GF-D8 (cell line): ENCODE data around the gene ATRX.
"Not testable (repeated sequence)": the region's sequence is repeated elsewhere in the genome, so short reads cannot be mapped to it uniquely, and the experiment has no call there.

Source experiments
- DNase-seq: peaks from one replicate; lab custom pipeline; 2025; lab: John Stamatoyannopoulos, UW

Gene ATRX

DNA sequence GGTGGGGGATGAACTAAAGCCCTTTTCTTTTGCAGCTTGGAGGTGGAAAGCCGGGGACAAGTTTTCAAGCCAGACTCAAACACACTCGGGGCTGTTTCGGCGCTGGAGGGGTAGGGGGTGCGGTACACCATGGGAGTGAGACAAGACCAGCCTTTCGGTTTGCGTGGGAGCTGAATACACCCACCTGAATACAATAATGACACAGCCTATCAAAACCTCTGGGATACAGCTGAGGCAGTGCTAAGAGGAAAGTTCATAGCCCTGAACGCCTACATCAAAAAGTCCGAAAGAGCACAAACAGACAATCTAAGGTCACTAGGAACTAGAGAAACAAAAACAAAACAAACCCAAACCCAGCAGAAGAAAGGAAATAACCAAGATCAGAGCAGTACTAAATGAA, 163.3 kb downstream of the ATRX start:
- DNase-seq: no peak

DNA sequence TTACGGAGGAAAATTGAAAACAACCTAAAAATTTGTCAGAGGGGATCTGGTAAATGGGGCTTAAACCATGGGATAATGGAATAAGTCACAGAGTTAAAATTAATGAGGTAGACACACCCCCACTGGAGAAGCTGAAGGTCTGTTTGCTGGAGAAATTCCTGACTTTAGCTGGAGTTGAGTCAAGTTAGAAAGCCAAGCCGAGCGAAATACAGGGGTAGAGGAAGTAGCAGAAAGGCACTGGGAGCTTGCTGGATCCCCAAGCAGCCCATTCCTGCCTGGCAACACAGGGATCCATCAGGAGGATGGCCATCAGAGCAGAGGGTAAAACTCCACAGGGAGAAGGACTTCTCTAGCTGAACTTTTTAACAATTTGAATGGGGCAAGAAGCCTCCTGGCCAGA, 163.8 kb downstream of the ATRX start:
- no peak for DNase-seq

DNA sequence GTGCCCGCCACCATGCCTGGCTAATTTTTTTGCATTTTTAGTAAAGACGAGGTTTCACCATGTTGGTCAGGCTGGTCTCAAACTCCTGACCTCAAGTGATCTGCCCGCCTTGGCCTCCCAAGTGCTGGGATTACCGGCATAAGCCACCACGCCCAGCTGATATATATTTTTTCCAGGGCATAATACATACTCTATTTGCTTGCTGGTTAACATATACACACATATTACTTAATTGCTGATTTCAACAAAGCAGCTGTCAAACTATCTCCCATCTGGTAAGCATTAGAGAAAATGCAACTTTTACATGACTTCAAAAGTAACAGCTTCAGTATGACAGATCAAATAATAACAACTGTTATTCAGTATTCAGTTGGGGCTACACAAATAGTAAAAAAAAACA, 164.6 kb downstream of the ATRX start:
- DNase-seq: not testable (repeated sequence)

DNA sequence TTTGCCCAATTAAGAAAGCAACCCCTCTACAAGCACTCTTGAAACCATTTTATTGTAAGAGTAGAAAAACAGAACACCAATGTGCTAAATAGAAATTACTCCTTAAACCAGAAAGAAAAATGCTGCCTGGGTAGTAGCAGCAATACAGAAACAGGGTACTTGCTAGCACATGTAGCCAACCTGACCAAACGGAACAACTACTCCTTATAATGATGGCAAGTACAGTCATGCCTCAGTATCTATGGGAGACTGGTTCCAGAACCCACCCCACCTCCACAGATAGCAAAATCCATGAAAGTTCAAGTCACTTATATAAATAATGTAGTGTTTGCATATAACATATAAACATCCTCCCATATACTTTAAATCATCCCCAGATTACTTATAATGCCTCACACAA, 168.8 kb downstream of the ATRX start:
- DNase-seq: no peak

DNA sequence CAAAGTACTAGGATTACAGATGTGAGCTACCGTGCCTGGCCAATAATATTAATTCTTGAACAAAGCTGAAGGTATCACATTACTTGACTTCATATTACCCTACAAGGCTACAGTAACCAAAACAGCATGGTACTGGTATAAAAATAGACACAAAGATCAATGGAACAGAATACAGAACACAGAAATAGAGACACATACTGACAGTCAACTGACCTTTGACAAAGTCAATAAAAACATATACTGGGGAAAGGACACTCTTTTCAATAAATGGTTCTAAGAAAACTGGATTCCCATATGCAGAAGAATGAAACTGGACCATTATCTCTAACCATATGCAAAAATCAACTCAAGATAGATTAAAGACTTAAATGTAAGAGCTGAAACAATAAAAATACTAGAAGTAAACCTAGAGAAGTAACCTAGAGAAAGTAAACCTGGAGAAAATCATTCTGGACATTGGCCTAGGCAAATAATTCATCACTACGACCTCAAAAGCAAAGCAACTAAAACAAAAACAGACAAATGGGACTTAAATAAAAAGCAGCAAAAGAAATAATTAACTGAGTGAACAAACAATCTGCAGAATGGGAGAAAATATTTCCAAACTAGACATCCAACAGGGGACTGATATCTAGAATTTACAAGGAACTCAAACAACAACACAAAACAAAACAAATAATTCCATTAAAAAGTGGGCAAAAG, 182.2 kb downstream of the ATRX start:
- DNase-seq: no peak

DNA sequence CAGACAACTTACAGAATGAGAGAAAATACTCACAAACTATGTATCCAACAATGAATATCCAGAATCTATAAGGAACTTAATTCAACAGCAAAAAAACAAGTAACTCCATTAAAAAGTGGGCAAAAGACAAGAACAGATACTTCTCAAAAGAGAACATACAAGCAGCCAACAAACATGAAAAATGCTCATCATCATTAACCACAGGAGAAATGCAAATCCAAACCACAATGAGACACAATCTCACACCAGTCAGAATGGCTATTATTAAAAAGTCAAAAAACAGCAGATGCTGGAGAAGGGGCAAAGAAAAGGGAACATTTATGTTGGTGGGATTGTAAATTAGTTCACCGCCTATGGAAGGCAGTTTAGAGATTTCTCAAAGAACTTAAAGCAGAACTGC, 188.5 kb downstream of the ATRX start:
- DNase-seq: no peak

DNA sequence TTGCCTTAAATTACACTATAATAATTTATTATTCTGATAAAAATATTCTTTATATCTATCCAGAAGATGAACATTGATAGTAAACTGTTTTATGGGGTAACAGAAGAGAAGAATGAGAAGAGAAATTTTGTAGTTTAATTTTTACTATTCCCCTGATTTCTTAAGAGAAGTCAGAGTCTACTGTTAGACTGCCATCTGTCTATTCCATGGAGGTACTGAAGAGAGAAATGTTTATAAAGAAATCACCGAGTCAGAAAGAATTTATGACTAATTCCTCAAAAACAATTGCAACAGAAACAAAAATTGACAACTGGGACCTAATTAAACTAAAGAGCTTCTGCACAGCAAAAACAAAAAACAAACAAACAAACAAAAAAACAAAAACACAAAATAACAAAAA, 188.9 kb downstream of the ATRX start:
- no peak for DNase-seq

DNA sequence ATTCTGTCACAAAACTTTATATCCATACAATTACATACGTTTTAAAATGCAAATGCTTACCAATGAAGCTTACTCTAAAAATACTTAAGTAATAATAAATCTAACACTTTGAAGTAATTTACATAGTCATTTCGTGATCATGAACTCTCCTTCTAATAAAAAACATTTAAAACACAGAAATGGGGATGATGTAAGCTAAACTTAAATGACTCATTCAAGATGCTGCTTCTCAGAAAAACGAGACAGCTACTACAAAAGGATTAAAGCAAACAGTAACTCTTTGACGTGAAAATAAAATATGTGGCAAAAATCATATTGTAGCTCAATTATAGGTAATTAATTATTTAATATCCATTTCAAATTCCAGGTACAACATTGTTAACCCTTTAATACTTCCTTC, 190.2 kb downstream of the ATRX start:
- no peak for DNase-seq

DNA sequence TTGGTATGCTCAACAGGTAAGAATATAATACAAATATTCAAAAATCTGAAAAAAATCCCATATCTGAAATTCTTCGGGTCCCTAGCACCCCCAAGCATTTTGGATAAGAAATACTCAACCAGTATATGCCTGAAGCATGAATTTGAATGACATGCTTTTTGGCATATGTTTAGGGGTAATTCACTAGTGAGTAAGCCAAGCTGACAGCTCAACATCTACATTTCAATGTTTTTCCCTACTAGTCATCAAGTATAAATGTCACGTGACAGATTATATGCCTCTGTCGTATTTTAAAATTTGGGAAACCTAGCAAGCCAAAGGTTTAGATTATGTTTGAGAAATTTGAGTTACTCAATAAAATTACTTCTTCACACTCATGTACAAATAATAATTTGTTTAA, 213.7 kb downstream of the ATRX start:
- DNase-seq: no peak

DNA sequence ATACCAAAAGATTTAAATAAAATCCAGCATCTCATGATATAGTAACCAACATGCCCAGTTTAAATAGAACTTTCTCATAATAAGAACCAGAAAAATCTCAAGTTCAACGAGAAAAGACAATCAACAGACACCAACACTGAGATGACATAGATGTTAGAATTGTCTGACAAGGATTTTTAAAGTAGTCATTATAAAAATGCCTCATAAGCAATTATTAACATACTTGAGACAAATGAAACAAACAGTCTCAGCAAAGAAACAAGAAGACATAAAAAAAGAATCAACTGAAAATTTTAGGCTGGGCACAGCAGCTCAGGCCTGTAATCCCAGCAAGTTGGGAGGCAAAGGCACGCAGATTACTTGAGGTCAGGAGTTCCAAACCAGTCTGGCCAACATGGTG, 220.7 kb downstream of the ATRX start:
- DNase-seq: no peak

DNA sequence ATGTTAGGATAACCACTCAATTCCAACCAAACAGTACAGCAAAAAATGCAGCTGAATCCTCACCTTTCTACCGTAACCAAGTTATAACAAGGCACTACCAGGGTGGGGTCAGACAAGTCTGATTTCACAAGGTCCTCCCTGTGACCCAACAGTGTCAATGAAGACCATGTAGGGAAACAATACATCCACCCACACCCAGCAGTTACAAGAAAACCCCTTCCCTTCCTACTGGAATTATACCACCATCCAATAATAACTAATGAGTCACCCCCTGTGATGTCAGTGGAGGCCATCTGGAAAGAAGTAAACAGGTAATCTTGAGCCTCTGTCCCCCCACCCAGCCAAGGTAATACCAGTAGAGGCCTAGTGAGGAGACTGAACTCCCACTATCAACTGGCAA, 221.2 kb downstream of the ATRX start:
- no peak for DNase-seq

DNA sequence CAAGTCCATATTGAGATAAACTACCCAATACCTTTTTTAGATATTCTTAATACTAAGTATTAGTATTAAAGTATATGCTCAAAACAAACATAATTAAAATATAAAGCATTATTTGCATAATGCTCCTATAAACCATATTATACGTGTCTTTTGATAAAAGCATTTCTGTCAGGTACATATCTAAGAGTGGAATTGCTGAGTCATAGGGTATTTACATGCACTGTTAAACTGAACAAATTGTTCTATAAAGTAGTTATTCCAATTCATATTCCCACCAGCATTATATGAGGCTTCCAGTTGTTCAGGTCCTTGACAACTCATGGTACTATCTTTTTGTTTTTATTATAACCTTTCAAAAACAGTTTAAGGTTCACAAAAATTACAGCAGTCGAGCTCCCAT, 224.6 kb downstream of the ATRX start:
- DNase-seq: no peak

DNA sequence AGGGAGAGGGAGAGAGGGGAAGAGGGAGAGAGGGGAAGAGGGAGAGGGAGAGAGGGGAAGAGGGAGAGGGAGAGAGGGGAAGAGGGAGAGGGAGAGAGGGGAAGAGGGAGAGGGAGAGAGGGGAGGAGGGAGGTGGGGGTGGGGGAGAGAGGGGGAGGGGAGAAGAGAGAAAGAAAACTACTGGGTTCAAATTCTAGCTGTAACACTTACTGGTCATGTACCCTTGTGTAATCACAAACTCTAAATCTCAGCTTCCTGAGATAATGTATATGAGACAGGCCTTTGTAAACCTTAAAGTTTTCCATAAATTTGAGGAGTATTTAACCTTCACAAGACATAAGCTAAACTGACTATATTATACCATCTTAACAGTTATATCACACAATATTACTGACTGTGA, 229.7 kb downstream of the ATRX start:
- DNase-seq: no peak

DNA sequence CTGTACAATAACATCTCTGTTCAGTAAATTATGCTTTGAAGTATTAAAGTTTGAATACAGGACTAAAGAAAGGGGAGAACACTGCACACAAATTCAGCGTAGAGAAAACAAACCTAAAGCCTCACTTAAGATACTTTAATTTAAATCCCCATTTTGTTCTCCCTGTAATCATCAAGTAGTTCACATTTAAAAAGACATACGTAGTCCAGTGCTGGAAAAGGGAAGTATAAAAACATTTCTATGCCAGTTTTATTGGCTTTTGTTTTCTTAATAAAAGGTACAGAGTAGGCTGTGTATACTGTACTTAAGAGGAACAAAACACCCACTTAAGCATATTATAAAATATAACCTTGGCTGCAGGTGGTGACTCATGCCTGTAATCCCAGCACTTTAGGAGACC, 237.3 kb downstream of the ATRX start:
- no peak for DNase-seq

DNA sequence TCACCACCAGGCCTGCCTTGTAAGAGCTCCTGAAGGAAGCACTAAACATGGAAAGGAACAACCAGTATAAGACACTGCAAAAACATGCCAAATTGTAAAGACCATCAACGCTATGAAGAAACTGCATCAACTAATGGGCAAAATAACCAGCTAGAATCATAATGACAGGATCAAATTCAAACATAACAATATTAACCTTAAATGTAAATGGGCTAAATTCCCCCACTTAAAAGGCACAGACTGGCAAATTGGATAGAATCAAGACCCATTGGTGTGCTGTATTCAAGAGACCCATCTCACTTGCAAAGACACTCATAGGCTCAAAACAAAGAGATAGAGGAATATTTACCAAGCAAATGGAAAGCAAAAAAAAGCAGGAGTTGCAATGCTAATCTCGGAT, 246.2 kb downstream of the ATRX start:
- DNase-seq: not testable (repeated sequence)

DNA sequence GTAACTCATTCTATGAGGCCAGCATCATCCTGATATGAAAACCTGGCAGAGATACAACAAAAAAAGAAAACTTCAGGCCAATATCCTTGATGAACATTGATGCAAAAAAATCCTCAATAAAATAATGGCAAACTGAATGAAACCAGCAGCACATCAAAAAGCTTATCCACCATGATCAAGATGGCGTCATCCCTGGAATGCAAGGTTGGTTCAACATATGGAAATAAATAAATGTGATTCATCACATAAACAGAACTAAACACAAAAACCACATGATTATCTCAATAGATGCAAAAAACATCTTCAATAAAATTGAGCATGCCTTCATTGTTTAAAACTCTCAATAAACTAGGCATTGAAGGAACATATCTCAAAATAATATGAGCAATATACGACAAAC, 254.8 kb downstream of the ATRX start:
- not testable (repeated sequence) for DNase-seq

DNA sequence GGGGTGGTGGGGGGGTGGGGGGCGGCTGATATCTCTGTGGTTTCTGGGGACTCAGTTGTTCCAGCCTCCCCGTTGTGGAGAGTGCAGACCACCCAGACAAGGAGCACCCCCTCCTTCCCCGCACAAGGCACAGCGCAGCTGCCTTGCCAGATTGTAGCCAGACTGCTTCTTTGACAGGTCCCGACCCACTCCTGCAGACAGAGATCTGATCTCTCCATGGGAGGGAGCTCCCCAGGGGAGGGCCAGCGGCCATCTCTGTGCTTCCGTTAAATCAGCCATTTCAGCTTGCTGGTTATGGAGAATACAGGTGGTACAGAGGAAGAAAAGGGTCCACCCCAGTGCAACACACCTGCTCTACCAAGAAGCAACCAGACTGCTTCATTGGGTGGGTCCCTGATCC, 258.0 kb downstream of the ATRX start:
- no peak for DNase-seq

DNA sequence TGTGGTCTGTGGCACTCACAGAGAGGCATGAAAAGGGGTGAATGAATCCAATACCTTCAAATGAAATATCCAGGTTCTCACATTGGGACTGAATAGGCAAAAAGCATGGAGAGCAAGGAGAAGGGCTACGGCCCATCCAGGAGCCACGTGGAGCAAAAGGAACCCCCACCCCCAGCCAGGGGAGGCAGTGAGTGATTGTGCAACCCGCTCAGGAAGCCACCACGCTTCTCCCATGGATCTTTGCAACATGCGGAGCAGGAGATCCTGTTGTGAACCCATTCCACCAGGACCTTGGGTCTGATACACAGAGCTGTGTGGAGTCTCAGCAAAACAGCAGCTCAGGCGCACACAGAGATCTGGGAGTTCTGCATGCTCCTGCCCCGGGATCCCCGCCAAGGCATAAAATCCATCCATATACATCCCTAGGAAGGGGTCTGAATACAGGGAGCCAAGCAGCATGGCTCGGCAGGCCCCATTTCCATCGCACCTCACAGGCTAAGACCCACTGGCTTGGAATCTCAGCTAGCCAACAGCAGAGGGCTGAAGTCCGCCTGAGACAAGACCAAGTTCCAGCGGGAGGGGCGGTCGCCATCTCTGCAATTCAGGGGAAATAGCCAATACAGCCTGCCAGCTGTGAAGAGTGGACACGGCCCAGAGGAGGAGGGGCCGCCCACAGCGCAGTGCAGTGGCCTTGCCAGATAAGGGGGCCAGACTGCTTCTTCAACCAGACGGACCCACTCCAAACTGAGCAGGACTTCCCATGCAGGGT, 258.6 kb downstream of the ATRX start:
- no peak for DNase-seq

DNA sequence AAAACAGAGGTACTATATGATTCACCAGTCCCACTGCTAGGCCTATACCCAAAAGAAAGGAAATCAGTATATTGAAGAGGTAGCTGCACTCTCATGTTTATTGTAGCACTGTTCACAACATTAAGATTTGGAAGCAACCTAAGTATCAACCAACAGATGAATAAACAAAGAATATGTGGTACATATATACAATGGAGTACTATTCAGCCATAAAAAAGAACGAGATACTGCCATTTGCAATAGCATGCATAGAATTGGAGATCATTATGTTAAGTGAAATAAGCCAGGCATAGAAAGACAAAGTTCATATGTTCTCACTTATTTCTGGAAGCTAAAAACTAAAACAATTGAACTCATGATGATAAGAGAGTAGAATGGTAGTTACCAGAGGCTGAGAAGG, 266.3 kb downstream of the ATRX start:
- DNase-seq: no peak

DNA sequence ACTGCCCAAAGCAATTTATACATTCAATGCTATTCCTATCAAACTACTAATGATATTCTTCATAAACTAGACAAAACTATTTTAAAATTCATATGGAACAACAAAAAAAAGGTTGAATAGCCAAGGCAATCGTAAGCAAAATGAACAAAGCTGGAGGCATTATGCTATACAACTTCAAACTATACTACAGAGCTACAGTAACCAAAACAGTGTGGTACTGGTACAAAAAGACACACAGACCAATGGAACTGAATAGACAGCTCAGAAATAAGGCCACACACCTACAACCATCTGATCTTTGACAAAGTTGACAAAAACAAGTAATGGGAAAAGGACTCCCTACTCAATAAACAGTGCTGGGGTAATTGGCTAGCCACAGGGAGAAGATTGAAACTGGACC, 271.8 kb downstream of the ATRX start:
- no peak for DNase-seq

DNA sequence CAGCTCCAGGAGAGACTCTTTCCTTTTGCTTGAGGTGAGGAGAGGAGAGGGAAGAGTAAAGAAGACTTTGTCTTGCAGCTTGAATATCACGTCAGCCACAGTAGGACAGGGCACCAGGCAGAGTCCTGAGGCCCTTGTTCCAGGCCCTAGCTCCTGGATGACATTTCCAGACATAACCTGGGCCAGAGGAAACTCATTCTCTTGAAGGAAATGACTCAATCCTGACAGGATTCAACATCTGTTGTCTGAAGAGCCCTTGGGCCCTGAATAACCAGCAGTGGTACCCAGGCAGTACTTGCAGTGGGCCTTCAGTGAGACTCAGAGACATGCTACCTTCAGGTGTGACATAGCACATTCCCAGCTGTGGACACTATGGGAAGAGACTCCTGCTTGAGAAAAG, 276.0 kb downstream of the ATRX start:
- DNase-seq: no peak

DNA sequence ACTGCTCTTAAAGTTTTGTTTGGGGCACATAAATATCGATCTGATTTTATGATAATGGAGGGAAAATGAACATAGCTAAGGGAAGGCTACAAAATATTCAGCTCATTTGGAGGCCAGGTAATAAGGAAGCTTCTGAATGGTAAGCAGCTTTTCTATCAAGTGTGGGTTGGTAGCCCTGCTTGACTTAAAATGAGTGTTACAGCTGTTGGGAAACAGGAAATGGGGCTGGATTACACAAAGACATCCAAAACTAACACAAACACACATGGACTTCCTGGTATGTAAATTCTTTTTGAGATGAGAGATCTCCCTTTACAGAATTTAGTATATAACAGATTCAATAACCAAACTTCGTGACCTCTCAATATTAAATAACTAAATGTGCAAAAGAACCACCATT, 280.8 kb downstream of the ATRX start:
- peak; percentile 55 for DNase-seq

DNA sequence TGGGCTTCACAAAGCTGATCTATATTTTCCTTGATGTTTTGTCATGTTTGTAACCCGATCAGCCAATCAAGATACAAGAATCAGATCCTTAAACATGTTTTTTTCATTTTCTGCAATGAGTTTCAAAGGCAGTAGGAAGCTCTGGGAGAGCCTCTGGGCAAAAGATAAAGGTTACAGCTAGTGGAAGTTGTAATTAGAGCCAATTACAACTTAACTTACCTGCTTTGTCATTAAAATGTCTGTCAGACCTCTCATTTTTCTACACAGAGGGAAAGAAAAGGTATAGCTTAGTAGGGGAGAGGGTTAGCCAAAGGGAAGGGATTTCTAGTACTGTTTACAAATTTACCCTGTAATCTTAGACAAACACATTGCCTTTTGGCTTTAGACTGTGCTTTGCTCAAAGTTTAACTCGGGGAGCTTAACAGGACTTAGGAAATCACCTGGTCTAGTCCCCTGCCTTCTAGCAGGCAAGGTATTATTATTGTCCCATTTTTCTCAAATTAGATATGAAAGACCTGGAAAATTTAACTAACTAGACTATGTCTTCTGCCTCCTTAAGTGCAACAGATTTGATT, 283.0 kb downstream of the ATRX start:
- no peak for DNase-seq

DNA sequence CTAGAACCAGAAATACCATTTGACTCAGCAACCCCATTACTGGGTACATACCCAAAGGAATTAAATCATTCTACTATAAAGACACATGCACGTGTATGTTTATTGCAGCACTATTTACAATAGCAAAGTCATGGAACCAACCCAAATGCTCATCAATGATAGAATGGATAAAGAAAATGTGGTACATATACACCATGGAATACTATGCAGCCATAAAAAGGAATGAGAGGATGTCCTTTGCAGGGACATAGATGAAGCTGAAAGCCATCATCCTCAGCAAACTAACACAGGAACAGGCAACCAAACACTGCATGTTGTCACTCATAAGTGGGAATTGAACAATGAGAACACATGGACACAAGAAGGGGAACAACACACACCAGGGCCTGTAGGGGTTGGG, 285.9 kb downstream of the ATRX start:
- not testable (repeated sequence) for DNase-seq
